RWPE1 (cell line): ENCODE measurements around the gene MYO16.

Experiments
- CTCF ChIA-PET: fragments of 350-600 bp; sonication (Branson Sonifier 250); formaldehyde crosslinking; extraction: SDS; loops from one replicate; lab custom pipeline; 2021; lab: Yijun Ruan, JAX
- POLR2A ChIA-PET: fragments of 400-600 bp; formaldehyde crosslinking; extraction: SDS; loops from one replicate; lab custom pipeline; 2020; ENCODE audit warnings: antibody characterized with exemption; ENCODE audit not compliant: low non-redundant PET; lab: Yijun Ruan, JAX
- DNase-seq: peaks from one replicate; pipeline ENCODE4 v3.0.0; 2012; ENCODE audit warnings: low spot score
- H3K27ac ChIP-seq: fragments of 450-650 bp; 2 replicates; pipeline ENCODE4 v1.5.1; 2017
- CTCF ChIP-seq: fragments of 450-650 bp; conservative IDR thresholded peaks from 2 replicates; pipeline ENCODE4 v1.5.1; 2017; ENCODE audit warnings: low read depth, mild to moderate bottlenecking

The MYO16 gene

GRCh38 chr13:109007946-109008345 lies 378.5 kb downstream of the MYO16 start:
- CTCF ChIA-PET, result no interaction called here
- no peak overlapping the region for H3K27ac ChIP-seq
- DNase-seq, result no peak
- POLR2A ChIA-PET, result no interaction called here
- TF ChIP-seq CTCF, result no peak

GRCh38 chr13:109009756-109010155 lies 380.3 kb downstream of the MYO16 start:
- no peak for TF ChIP-seq CTCF
- no peak for DNase-seq
- no peak overlapping the region for H3K27ac ChIP-seq
- POLR2A ChIA-PET, result no interaction called here
- CTCF ChIA-PET, result interaction anchor here (0.5 to 0.7 kb wide), 2 partner anchors 53 to 759 kb away, joined by 4 to 7 read pairs; no protein-coding TSS in a partner anchor

- no peak for DNase-seq
- no peak for TF ChIP-seq CTCF
Measured at GRCh38 chr13:109010912-109011311, 381.5 kb downstream of the MYO16 start.

GRCh38 chr13:109012115-109012514 lies 382.7 kb downstream of the MYO16 start:
- DNase-seq, result no peak
- ChIA-PET POLR2A (no interaction called here), CTCF (interaction anchor here (0.7 kb wide), 1 partner anchor 14 kb away, joined by 3 read pairs; no protein-coding TSS in a partner anchor)
- no peak overlapping the region for H3K27ac ChIP-seq
- no peak for TF ChIP-seq CTCF

More at GRCh38 chr13:109010912-109011311, 381.5 kb downstream of the MYO16 start:
- ChIA-PET POLR2A (no interaction called here), CTCF (interaction anchor here (0.6 kb wide), 1 partner anchor 343 kb away, joined by 3 read pairs; no protein-coding TSS in a partner anchor)
- no peak overlapping the region for H3K27ac ChIP-seq

GRCh38 chr13:109021558-109021957 lies 392.1 kb downstream of the MYO16 start:
- no peak for TF ChIP-seq CTCF
- ChIA-PET POLR2A (no interaction called here), CTCF (interaction anchor here (0.6 kb wide), 1 partner anchor 469 kb away, joined by 4 read pairs; no protein-coding TSS in a partner anchor)
- no peak for DNase-seq
- H3K27ac ChIP-seq, result no peak overlapping the region

- no peak for TF ChIP-seq CTCF
- no peak overlapping the region for H3K27ac ChIP-seq
- DNase-seq, result no peak
- ChIA-PET POLR2A (no interaction called here), CTCF (no interaction called here)
Measured at GRCh38 chr13:109024611-109025010, 395.2 kb downstream of the MYO16 start.
